Measurements from ENCODE around the gene KIFBP. TPM values are rescaled to one million over a fixed set of nuclear protein-coding genes. Genes with fewer than 3 reads are reported as not detected.

Gene KIFBP
- total RNA-seq: 45.4 TPM

GRCh38 chr10:68988530-68989316 is at the start of gene KIFBP:
Gene KIFBP (plus strand): TSS chr10:68988803. CDS start chr10:68988833, 30 bp downstream.

GRCh38 chr10:68955832-68956532 is 32.6 kb upstream of the KIFBP start, which contains the start of gene DDX21:
Gene DDX21 (plus strand): TSS chr10:68956170. CDS start chr10:68956226, 56 bp downstream.

Other genes with a start within 250 kb of the KIFBP start
- 7.4 TPM for gene STOX1, start 161.3 kb upstream of the KIFBP start, total RNA-seq
- gene DDX50, start 87.5 kb upstream of the KIFBP start, total RNA-seq: 53.1 TPM
- gene DDX21, start 32.6 kb upstream of the KIFBP start, total RNA-seq: 40.9 TPM
- 55.0 TPM for gene SRGN, start 99.3 kb downstream of the KIFBP start, total RNA-seq
- gene VPS26A, start 135.4 kb downstream of the KIFBP start, total RNA-seq: 58.4 TPM
- gene SUPV3L1, start 191.4 kb downstream of the KIFBP start, total RNA-seq: 38.6 TPM
- 18.0 TPM for gene HKDC1, start 231.5 kb downstream of the KIFBP start, total RNA-seq